NCI-H1105 (cell line): Measurements from ENCODE around the gene SAMMSON.

Experiments
- DNase-seq: peaks from one replicate; lab custom pipeline; 2025; lab: John Stamatoyannopoulos, UW

SAMMSON gene

GRCh38 chr3:70090322-70090913 is 90.9 kb downstream of the SAMMSON start:
- DNase-seq = no peak

- no peak for DNase-seq
These were observed 94.7 kb downstream of the SAMMSON start for GRCh38 chr3:70094197-70094596.

- no peak for DNase-seq
These were observed 95.7 kb downstream of the SAMMSON start for GRCh38 chr3:70095260-70095659.

GRCh38 chr3:70096376-70097066 is 97.0 kb downstream of the SAMMSON start:
- DNase-seq = no peak

GRCh38 chr3:70097084-70097483 is 97.6 kb downstream of the SAMMSON start:
- no peak for DNase-seq

- DNase-seq = no peak
These were observed 108.5 kb downstream of the SAMMSON start for GRCh38 chr3:70108072-70108471.

GRCh38 chr3:70108546-70108945 is 109.0 kb downstream of the SAMMSON start:
- no peak for DNase-seq

- no peak for DNase-seq
These were observed 110.5 kb downstream of the SAMMSON start for GRCh38 chr3:70110066-70110465.

- no peak for DNase-seq
These were observed 111.9 kb downstream of the SAMMSON start for GRCh38 chr3:70111411-70111810.

GRCh38 chr3:70112751-70113150 is 113.2 kb downstream of the SAMMSON start:
- no peak for DNase-seq

- DNase-seq = no peak
These were observed 114.9 kb downstream of the SAMMSON start for GRCh38 chr3:70114431-70114830.

GRCh38 chr3:70119879-70120278 is 120.3 kb downstream of the SAMMSON start:
- no peak for DNase-seq
